Transverse colon (tissue), 4 donors: ENCODE data around the gene CCDC178. TPM values are rescaled to one million over a fixed set of nuclear protein-coding genes. Genes with fewer than 3 reads are reported as not detected.

Experiments
- DNase-seq: peaks from one replicate; pipeline ENCODE4 v3.0.0-alpha.2; 2019
- H3K27ac ChIP-seq, 4 donors: fragments of 200-600 bp; sonication (generic); 2 replicates each; pipeline ENCODE4 v1.5.1; 2016 to 2018; ENCODE audit warnings: inconsistent platforms in 4 of 4
- H3K27me3 ChIP-seq: fragments of 200-600 bp; sonication (generic); 2 replicates; pipeline ENCODE4 v1.5.1; 2017; ENCODE audit warnings: inconsistent platforms
- H3K36me3 ChIP-seq, 4 donors: fragments of 200-600 bp; sonication (generic); 2 replicates each; pipeline ENCODE4 v1.5.1; 2017 to 2019; ENCODE audit warnings: inconsistent platforms in 4 of 4
- H3K4me1 ChIP-seq, 4 donors: fragments of 200-600 bp; sonication (generic); 2 replicates each; pipeline ENCODE4 v1.5.1; 2017 to 2020; ENCODE audit warnings: inconsistent platforms in 4 of 4
- H3K4me3 ChIP-seq, 4 donors: fragments of 200-600 bp; sonication (generic); 1 replicate in 1 of 4; 2 replicates in 3 of 4; pipeline versions ENCODE4 v1.5.1 to v1.6.1; 2017 to 2019; ENCODE audit warnings: inconsistent platforms in 4 of 4
- H3K9me3 ChIP-seq, 2 donors: fragments of 200-600 bp; sonication (generic); 2 replicates each; pipeline ENCODE4 v1.5.1; 2017 to 2019; ENCODE audit warnings: inconsistent platforms in 2 of 2
- CTCF ChIP-seq, 5 experiments: fragments of 200-600 bp in 3 of 5; fragments of 450-650 bp in 2 of 5; sonication (generic) in 3 of 5; IDR thresholded peaks; 1 replicate in 2 of 5; 2 replicates in 3 of 5; pipeline ENCODE4 v1.5.1; 2016 to 2017; ENCODE audit warnings: antibody characterized with exemption in 5 of 5, inconsistent platforms in 3 of 5, mild to moderate bottlenecking in 2 of 5, moderate library complexity in 1 of 5
- EP300 ChIP-seq: sonication (generic); formaldehyde crosslinking; IDR thresholded peaks from one replicate; pipeline ENCODE4 v1.6.1; 2017; ENCODE audit warnings: antibody characterized with exemption, low read depth
- POLR2A ChIP-seq: fragments of 450-650 bp; IDR thresholded peaks from one replicate; pipeline ENCODE4 v1.6.1; 2016; ENCODE audit warnings: antibody characterized with exemption, mild to moderate bottlenecking, moderate library complexity
- POLR2AphosphoS5 ChIP-seq, 3 donors: sonication (generic); formaldehyde crosslinking; IDR thresholded peaks; one replicate each; pipeline ENCODE4 v1.6.1; 2016; ENCODE audit warnings: antibody characterized with exemption in 3 of 3
- WGBS, 2 donors: methylation state at CpG; one replicate each; pipeline ENCODE4 v1.1.5; 2018; ENCODE audit warnings: low coverage in 1 of 2; 5-methylcytosine and 5-hydroxymethylcytosine counted together
- in situ Hi-C, 4 donors: fragments of 200-750 bp; cut with MboI; loops; one replicate each; pipeline versions ENCODE4 v1.15.0 to v1.15.1; 2017; ENCODE audit warnings: low sequenced_read_pairs in 3 of 4, low pct_ligation_motif_present in 1 of 4, low pct_unique_long_range_greater_than_20kb in 1 of 4
- intact Hi-C: fragments of 100-400 bp; cut with DNase I; formaldehyde crosslinking; loops from one replicate; pipeline ENCODE4 v1.15.1; 2023; ENCODE audit warnings: low total_unique reads
- total RNA-seq, 4 donors: library from RNA; depleted of rRNA; stranded (reverse); fragments of >200 nt; gene quantifications; one replicate each; pipeline ENCODE4 v1.1.0, GENCODE V29; 2016

CCDC178 gene, protein sequence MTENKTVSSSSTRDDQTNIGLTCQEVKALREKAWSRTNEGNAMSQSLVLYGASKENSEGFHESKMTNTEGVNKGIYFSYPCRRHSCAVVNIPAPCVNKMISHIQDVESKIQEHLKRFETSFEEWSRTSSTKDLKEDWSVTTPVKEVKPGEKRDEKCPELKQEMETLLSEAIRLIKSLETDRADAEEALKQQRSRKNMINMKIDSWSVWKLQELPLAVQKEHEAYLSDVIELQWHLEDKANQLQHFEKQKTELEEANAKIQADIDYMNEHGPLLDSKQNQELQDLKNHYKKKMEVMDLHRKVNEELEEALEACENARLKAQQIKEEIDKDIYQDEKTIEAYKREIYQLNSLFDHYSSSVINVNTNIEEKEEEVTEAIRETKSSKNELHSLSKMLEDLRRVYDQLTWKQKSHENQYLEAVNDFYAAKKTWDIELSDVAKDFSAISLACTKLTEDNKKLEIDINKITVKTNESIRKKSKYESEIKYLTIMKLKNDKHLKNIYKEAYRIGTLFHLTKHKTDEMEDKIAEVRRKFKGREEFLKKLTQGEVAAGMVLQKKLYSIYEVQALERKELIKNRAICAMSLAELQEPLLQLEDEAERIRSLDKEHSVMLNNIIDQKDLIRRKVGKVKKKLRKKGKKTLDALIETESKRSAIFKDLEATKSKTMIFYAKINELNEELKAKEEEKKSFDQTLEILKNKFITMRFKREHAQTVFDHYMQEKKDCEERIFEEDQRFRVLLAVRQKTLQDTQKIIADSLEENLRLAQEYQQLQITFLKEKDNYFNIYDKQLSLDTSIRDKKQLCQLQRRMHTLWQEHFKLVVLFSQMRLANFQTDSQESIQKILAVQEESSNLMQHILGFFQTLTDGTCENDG
- 100 to 1,000 TPM in 1 of 4 donors, not detected in 3; 131 TPM for total RNA-seq

DNA sequence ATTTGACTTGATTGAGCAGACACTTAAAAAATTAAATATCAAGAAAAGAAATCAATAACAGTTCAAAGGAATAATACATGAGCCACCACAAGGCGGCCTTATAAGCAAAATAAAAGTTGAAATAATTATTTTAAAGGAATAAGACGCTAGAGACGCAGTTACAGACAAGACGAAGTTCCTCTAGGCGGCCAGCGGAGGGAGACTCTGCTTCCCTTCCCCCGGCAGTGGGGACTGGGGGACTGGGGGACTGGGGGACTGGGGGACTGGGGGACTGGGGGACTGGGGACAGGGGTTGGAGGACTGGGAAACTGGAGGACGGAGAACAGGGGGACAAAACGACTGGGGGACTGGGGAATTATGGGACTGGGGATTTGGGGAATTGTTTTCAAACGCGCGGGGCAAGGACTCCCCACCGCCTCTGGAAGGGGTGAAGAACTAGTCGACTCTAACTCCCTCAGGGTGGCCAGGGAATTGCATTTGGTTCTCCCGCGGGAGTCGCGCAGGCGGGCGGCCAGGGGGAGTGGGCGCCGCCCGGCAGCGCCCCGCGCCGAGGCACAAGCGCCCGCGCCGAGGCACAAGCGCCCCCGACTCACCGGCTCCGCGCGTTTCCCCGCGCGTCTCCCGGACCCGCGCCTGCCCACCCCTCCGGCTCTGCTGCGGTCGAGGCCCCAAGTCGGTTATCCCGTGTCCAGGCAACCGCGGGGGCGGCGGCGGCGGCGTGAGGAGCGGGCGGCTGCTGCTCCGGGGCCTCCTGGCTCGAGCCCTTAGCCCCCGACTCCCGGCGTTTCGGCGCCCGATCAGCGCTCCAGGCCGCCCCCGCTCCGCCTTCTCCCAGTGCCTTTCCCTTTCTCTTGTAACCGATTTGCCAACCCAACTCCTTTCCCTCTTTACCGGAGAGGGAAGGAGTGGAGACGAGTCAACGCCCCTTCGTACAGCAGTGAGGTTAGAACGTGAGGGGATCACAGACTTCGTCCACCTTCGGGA is at the start of gene CCDC178:
Gene CCDC178 (minus strand): TSS at position 662 of the 984 bp plus-strand sequence. CDS start 28,633 bp downstream, outside the sequence.
- intact Hi-C loops: no loop called here
- peak within 1 kb of the TSS; percentile 39 to 67 (median 55) for H3K4me3 ChIP-seq
- H3K36me3 ChIP-seq: no peaks in the 10 kb centered on the region
- TF ChIP-seq POLR2AphosphoS5 (IDR thresholded peaks at IDR 0.05) (no peak), EP300 (no peak), CTCF (IDR thresholded peaks at IDR 0.05) (peak; percentile 20 to 44 (median 37))
- peak; percentile 18 for DNase-seq
- in situ Hi-C loops: no loop called here
- peak within 1 kb of the TSS in 2 of 4 donors; percentile 26 to 32 for H3K27ac ChIP-seq
- WGBS, 2 donors: 0 to 8% methylated on average over 7 to 76 of the region's 77 CpGs
- H3K9me3 ChIP-seq: no peaks in the 10 kb centered on the region
- H3K27me3 ChIP-seq: peaks cover 28% of the 10 kb centered on the region
- H3K4me1 ChIP-seq: peaks cover 0 to 4% (median 0%) of the 10 kb centered on the region in 4 donors

DNA sequence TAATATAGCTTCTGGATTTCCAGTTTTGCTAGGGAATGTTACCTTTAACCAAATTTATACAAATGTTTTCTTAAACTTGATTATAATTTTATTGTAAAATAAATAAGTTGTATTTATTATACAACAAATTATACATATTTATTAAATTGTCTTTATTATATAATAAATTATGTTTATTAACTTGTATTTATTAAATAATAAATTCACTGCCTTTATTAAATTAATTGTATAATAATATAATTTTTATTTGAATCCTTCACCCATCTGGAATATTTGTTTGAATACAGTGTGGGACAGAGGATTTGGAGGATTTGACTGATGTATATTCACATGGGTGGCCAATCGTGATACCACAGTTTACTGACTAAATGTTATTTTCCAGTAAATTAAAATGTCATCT is 43.4 kb upstream of the CCDC178 start:
- H3K4me1 ChIP-seq: no peaks in the 10 kb centered on the region
- TF ChIP-seq EP300 (no peak), POLR2A (no peak), POLR2AphosphoS5 (IDR thresholded peaks at IDR 0.05) (no peak), CTCF (IDR thresholded peaks at IDR 0.05) (no peak)
- no peak overlapping the region for H3K27ac ChIP-seq
- H3K27me3 ChIP-seq: no peaks in the 10 kb centered on the region
- no peak overlapping the region for H3K4me3 ChIP-seq
- no peaks in the 10 kb centered on the region for H3K9me3 ChIP-seq
- intact Hi-C loops (no loop called here), in situ Hi-C loops (no loop called here)
- H3K36me3 ChIP-seq: no peaks in the 10 kb centered on the region
- WGBS, 2 donors: 62 to 81% methylated on average over 1 of the region's 1 CpG
- no peak for DNase-seq

DNA sequence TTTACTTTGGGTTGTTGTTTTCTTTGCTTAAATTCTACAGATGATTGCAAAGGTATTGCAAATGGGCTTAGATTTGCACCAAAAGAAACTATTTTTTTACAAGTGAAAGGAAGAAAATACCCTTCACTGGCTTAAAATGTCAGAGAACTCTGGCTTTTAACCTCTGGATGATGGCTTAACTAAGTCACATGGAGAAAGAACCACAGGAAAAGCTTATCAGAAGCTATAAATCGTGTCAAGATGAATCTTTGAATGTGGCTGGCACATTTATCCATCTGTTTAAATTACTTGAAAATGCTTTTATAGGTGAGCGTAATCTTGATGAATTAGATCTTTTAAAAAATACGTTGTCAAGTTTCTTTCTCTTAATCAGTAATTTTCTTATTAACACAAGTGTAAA is 32.0 kb upstream of the CCDC178 start:
- TF ChIP-seq POLR2AphosphoS5 (IDR thresholded peaks at IDR 0.05) (no peak), CTCF (IDR thresholded peaks at IDR 0.05) (no peak), EP300 (no peak), POLR2A (no peak)
- DNase-seq: no peak
- Histone ChIP-seq H3K4me1 (no peaks in the 10 kb centered on the region), H3K27ac (no peak overlapping the region), H3K36me3 (no peaks in the 10 kb centered on the region), H3K4me3 (no peak overlapping the region), H3K27me3 (no peaks in the 10 kb centered on the region), H3K9me3 (no peaks in the 10 kb centered on the region)
- intact Hi-C loops (no loop called here), in situ Hi-C loops (no loop called here)
- WGBS, 2 donors: 56 to 59% methylated on average over 3 of the region's 3 CpGs
